GM21737 (cell line): Measurements from ENCODE around the gene WASL.
"Not testable (repeated sequence)": the region's sequence is repeated elsewhere in the genome, so short reads cannot be mapped to it uniquely, and the experiment has no call there.

ENCODE experiments used
- ATAC-seq: cut with Tn5 transposase; IDR thresholded peaks from one replicate; pipeline ENCODE4 v1.9.1; 2021; ENCODE audit warnings: mild to moderate bottlenecking, moderate library complexity; ENCODE audit not compliant: unreplicated experiment

Gene WASL

DNA sequence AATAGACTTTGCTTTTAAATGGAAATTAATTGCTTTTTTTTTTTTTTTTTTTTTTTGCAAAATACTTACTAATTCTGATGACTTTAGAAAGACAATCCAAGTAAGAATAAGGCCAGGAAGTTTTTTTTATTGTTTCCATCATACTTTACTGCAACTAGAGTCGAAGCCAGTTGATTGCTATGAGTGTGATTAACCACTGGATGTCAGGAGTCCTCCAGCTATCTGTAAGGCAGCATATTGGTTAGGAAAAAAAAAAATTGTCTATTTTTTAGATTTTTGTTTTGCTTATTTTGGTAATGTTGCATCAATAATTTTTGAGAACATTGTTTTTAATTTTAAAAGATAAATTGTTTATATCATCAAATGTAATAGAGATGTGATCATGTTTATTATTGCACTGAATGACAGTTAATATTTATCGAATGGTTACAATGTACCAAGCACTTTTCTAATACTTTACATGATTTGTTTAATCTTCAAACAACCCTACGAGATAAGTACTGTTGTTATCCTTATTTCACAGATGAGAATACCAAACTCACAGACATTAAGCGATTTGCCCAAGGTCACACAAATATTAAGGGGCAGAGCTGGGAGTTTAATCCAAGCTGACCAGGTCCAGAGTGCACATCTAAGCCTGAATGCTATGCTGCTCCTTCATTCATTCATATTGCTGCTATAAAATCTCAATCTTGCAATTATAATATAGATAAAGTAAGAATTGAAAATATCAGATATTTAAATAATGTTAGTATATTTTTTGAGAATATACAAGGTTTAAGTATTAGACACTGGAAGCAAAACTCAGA is 113.0 kb downstream of the WASL start:
- no peak for ATAC-seq

DNA sequence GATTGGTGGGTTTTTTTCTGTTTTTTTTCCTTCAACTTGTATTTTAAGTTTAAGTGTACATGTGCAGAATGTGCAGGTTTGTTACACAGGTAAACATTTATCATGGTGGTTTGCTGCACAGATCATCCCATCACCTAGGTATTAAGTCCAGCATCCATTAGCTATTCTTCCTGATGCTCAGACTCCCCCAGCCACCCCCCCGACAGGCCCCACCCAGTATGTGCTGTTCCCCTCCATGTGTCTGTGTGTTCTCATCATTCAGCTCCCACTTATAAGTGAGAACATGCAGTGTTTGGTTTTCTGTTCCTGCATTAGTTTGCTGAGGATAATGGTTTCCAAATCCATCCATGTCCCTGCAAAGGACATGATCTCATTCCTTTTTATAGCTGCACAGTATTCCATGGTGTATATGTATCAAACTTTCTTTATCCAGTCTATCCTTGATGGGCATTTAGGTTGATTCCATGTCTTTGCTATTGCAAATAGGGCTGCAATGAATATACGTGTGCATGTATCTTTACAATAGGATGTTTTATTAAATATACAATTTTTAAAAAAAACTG is 114.7 kb downstream of the WASL start:
- not testable (repeated sequence) for ATAC-seq

DNA sequence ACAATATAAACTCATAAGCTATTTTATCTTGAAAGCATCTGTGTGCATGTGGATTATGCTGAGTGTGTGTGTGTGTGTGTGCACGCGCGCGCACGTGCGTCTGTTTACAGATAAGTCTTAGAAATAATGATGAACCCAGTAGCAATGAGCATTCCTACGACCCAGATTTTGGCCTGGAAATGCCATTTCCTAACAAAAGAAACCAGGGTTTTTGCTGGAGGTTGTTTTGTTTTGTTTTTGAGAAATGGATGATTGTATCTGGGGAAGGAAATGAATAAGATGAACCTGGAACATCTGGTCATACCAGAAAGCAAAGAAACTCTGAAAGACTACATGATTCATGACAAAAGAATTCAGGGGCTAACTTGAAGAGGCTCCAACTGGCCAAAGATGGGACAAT is 115.2 kb downstream of the WASL start:
- no peak for ATAC-seq

DNA sequence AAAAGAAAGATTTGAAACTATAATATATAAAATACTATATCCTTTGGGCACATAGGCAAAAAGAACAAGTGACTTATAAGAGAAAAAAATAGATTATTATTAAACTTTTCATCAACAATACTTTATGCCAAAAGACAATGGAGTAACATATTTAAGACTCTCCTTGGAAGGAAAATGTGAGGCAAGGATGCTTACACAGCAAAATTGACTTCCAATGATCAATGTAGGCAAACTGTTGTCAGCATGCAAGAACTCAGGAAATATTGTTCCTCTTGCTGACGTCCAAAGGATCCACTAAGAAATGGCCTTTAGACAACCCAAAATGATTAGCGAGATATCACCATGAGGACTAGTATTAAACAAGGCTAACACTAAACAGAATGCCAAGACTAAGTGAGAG is 116.0 kb downstream of the WASL start:
- ATAC-seq = no peak
